ENCODE measurements around the gene MRO. TPM values are rescaled to one million over a fixed set of nuclear protein-coding genes. Genes with fewer than 3 reads are reported as not detected.

The MRO gene
- total and polyA plus RNA-seq, 2 donors (not counting 1 experiment from before 2014, with no cell fraction given) = under 0.01 to 0.02 TPM

DNA sequence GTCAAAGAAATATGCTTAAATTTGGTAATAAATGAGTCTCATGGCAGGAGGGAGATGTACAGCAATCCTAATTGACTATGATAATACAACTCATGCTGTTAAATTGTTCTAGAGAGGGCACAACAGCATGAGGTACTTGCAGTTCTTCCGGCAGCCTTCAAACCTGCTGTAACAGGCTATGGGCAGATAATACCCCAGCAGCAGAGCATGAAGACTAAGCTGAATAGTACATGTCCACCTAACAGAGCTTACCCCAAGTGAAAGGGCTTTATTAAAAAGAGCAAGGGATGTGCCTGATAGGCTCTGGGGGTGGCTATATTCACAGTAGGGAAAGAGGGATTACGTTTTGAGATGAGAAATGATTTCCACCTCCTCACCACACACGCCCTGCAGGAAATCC is 28.9 kb downstream of the MRO start:
- H3K9ac ChIP-seq (ENCODE audit: insufficient read depth, low read length) = no peak overlapping the region
- DNase-seq (ENCODE audit: low read depth in 2 of 2) = no peak
- no peak overlapping the region for H3K4me2 ChIP-seq (ENCODE audit: extremely low read depth, insufficient read depth, low read length)
- H3K9me3 ChIP-seq (ENCODE audit: control insufficient read depth, insufficient read depth, low read depth, low read length) = no peaks in the 10 kb centered on the region
- H3K4me1 ChIP-seq (ENCODE audit: control insufficient read depth, extremely low read depth, insufficient read depth, low read length) = no peaks in the 10 kb centered on the region
- no peaks in the 10 kb centered on the region for H3K36me3 ChIP-seq (ENCODE audit: control insufficient read depth, insufficient read depth, low read length)
- no peaks in the 10 kb centered on the region for H3K27me3 ChIP-seq (ENCODE audit: control insufficient read depth, insufficient read depth, low read length)
- H4K20me1 ChIP-seq (ENCODE audit: control insufficient read depth, extremely low read depth, insufficient read depth, low read length) = no peaks in the 10 kb centered on the region
- no peaks in the 10 kb centered on the region for H3K79me2 ChIP-seq (ENCODE audit: control insufficient read depth, insufficient read depth, low read length)
- no peak overlapping the region for H3K4me3 ChIP-seq (replicated peaks in 1 of 4; ENCODE audit: control extremely low read depth in 1 of 4, insufficient read depth in 1 of 4, low read depth in 3 of 4, low read length in 4 of 4)
- TF ChIP-seq, protein P1, sequence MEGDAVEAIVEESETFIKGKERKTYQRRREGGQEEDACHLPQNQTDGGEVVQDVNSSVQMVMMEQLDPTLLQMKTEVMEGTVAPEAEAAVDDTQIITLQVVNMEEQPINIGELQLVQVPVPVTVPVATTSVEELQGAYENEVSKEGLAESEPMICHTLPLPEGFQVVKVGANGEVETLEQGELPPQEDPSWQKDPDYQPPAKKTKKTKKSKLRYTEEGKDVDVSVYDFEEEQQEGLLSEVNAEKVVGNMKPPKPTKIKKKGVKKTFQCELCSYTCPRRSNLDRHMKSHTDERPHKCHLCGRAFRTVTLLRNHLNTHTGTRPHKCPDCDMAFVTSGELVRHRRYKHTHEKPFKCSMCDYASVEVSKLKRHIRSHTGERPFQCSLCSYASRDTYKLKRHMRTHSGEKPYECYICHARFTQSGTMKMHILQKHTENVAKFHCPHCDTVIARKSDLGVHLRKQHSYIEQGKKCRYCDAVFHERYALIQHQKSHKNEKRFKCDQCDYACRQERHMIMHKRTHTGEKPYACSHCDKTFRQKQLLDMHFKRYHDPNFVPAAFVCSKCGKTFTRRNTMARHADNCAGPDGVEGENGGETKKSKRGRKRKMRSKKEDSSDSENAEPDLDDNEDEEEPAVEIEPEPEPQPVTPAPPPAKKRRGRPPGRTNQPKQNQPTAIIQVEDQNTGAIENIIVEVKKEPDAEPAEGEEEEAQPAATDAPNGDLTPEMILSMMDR (conservative IDR thresholded peaks at IDR 0.05 in 1 of 2, IDR thresholded peaks at IDR 0.05 in 1 of 2; ENCODE audit: low read depth in 1 of 2, low read length in 2 of 2) = no peak
- no peak for TF ChIP-seq EZH2 (IDR thresholded peaks at IDR 0.05; ENCODE audit: low read length, missing control alignments)
- no peak overlapping the region for H2AFZ ChIP-seq (ENCODE audit: low read length)
- H3K27ac ChIP-seq (ENCODE audit: insufficient read depth, low read length) = no peak overlapping the region

DNA sequence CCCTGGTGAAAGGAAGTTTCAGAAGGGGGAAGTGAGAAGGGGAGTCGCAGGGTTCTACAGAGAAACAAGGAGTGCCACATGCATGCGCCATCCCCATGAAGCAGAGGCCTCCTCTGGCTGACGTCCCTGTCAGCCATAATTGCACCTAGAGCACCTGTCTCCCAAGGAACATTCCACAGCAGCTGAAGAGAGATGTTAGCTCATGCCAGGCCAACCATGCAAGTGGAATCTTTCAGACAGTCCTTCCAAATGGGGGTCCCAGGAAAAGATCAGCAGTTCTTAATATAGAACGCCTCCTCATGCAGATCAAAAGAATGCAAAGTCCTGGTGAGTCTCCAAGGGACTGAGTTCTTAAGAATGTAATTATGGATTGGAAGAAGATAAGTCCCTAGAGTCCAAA is 29.6 kb downstream of the MRO start:
- Histone ChIP-seq H2AFZ (ENCODE audit: low read length) (no peak overlapping the region), H3K4me1 (ENCODE audit: control insufficient read depth, extremely low read depth, insufficient read depth, low read length) (no peaks in the 10 kb centered on the region), H3K9ac (ENCODE audit: insufficient read depth, low read length) (no peak overlapping the region), H3K79me2 (ENCODE audit: control insufficient read depth, insufficient read depth, low read length) (no peaks in the 10 kb centered on the region), H3K36me3 (ENCODE audit: control insufficient read depth, insufficient read depth, low read length) (no peaks in the 10 kb centered on the region), H3K4me2 (ENCODE audit: extremely low read depth, insufficient read depth, low read length) (no peak overlapping the region), H3K4me3 (replicated peaks in 1 of 4; ENCODE audit: control extremely low read depth in 1 of 4, insufficient read depth in 1 of 4, low read depth in 3 of 4, low read length in 4 of 4) (no peak overlapping the region), H3K27me3 (ENCODE audit: control insufficient read depth, insufficient read depth, low read length) (no peaks in the 10 kb centered on the region), H4K20me1 (ENCODE audit: control insufficient read depth, extremely low read depth, insufficient read depth, low read length) (no peaks in the 10 kb centered on the region), H3K27ac (ENCODE audit: insufficient read depth, low read length) (no peak overlapping the region), H3K9me3 (ENCODE audit: control insufficient read depth, insufficient read depth, low read depth, low read length) (no peaks in the 10 kb centered on the region)
- TF ChIP-seq, protein P1 (conservative IDR thresholded peaks at IDR 0.05 in 1 of 2, IDR thresholded peaks at IDR 0.05 in 1 of 2; ENCODE audit: low read depth in 1 of 2, low read length in 2 of 2) = no peak
- TF ChIP-seq EZH2 (IDR thresholded peaks at IDR 0.05; ENCODE audit: low read length, missing control alignments) = no peak
- no peak for DNase-seq (ENCODE audit: low read depth in 2 of 2)

DNA sequence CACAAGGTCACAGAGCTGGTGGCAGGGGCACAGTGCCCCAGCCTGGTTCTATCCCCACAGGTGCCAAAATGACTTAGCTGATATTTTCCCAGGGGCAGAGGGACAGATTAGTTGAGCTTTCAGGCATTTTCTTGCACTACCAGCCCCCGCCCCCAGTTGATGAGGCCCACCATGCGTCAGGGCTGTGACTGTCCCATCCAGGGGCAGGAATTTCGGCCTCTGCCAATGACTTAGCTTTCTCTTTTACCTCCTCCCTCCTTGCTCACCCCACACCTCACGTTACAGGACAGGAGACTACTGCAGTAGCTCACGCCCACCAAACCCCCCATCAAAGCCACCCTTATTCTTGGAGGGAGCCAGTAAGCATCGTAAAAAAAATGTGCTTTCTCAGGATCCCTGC is 31.5 kb downstream of the MRO start:
- DNase-seq (ENCODE audit: low read depth in 2 of 2) = no peak
- Histone ChIP-seq H3K36me3 (ENCODE audit: control insufficient read depth, insufficient read depth, low read length) (no peaks in the 10 kb centered on the region), H3K9me3 (ENCODE audit: control insufficient read depth, insufficient read depth, low read depth, low read length) (no peaks in the 10 kb centered on the region), H3K4me3 (replicated peaks in 1 of 4; ENCODE audit: control extremely low read depth in 1 of 4, insufficient read depth in 1 of 4, low read depth in 3 of 4, low read length in 4 of 4) (no peak overlapping the region), H3K79me2 (ENCODE audit: control insufficient read depth, insufficient read depth, low read length) (no peaks in the 10 kb centered on the region), H4K20me1 (ENCODE audit: control insufficient read depth, extremely low read depth, insufficient read depth, low read length) (no peaks in the 10 kb centered on the region), H3K4me2 (ENCODE audit: extremely low read depth, insufficient read depth, low read length) (no peak overlapping the region), H3K27ac (ENCODE audit: insufficient read depth, low read length) (no peak overlapping the region), H3K4me1 (ENCODE audit: control insufficient read depth, extremely low read depth, insufficient read depth, low read length) (no peaks in the 10 kb centered on the region), H2AFZ (ENCODE audit: low read length) (no peak overlapping the region), H3K27me3 (ENCODE audit: control insufficient read depth, insufficient read depth, low read length) (no peaks in the 10 kb centered on the region), H3K9ac (ENCODE audit: insufficient read depth, low read length) (no peak overlapping the region)
- no peak for TF ChIP-seq EZH2 (IDR thresholded peaks at IDR 0.05; ENCODE audit: low read length, missing control alignments)
- TF ChIP-seq, protein P1 (conservative IDR thresholded peaks at IDR 0.05 in 1 of 2, IDR thresholded peaks at IDR 0.05 in 1 of 2; ENCODE audit: low read depth in 1 of 2, low read length in 2 of 2) = no peak

Measured in fibroblast of lung (primary cell).